Renal cortical epithelial cell (primary cell): ENCODE data around the gene LRP8. TPM values are rescaled to one million over a fixed set of nuclear protein-coding genes. Genes with fewer than 3 reads are reported as not detected.

Source experiments
- DNase-seq: peaks from one replicate; pipeline ENCODE4 v3.0.0-alpha.2; 2011; ENCODE audit warnings: low read depth
- total RNA-seq: library from RNA; depleted of rRNA; stranded (reverse); fragments of >200 nt; gene quantifications from 2 replicates; pipeline ENCODE4 v1.2.3, GENCODE V29; 2014

LRP8 gene
- 2.9 and 18.9 TPM in 2 replicates for total RNA-seq

- DNase-seq, result no peak
Observed at GRCh38 chr1:53328009-53328461, at the start of gene LRP8. Gene LRP8, minus strand, starts transcription at chr1:53328070. Its CDS starts 158 bp downstream, at chr1:53327912.

- DNase-seq, result no peak
Observed at GRCh38 chr1:53377438-53377841, 49.6 kb upstream of the LRP8 start.

GRCh38 chr1:53376742-53377437 is 49.0 kb upstream of the LRP8 start:
- no peak for DNase-seq

GRCh38 chr1:53376041-53376461 is 48.2 kb upstream of the LRP8 start:
- no peak for DNase-seq

- DNase-seq, result no peak
Observed at GRCh38 chr1:53375440-53375839, 47.6 kb upstream of the LRP8 start.

GRCh38 chr1:53373246-53373645 is 45.4 kb upstream of the LRP8 start:
- no peak for DNase-seq

GRCh38 chr1:53372501-53372951 is 44.7 kb upstream of the LRP8 start:
- no peak for DNase-seq

- no peak for DNase-seq
Observed at GRCh38 chr1:53371851-53372250, 44.0 kb upstream of the LRP8 start.

- DNase-seq, result no peak
Observed at GRCh38 chr1:53371121-53371666, 43.3 kb upstream of the LRP8 start.

GRCh38 chr1:53370369-53370961 is 42.6 kb upstream of the LRP8 start:
- DNase-seq, result no peak

- no peak for DNase-seq
Observed at GRCh38 chr1:53369761-53370160, 41.9 kb upstream of the LRP8 start.

GRCh38 chr1:53369034-53369750 is 41.3 kb upstream of the LRP8 start:
- DNase-seq, result no peak

- DNase-seq, result no peak
Observed at GRCh38 chr1:53368314-53369033, 40.6 kb upstream of the LRP8 start.

GRCh38 chr1:53367503-53368313 is 39.8 kb upstream of the LRP8 start:
- DNase-seq, result no peak

GRCh38 chr1:53366901-53367502 is 39.1 kb upstream of the LRP8 start:
- no peak for DNase-seq

- no peak for DNase-seq
Observed at GRCh38 chr1:53365437-53366063, 37.7 kb upstream of the LRP8 start.

- DNase-seq, result no peak
Observed at GRCh38 chr1:53362851-53363642, 35.2 kb upstream of the LRP8 start.

GRCh38 chr1:53362270-53362669 is 34.4 kb upstream of the LRP8 start:
- no peak for DNase-seq

GRCh38 chr1:53361541-53361961 is 33.7 kb upstream of the LRP8 start:
- DNase-seq, result no peak
